Heart left ventricle (tissue), 13 donors: ENCODE data around the gene CDC14C.

Experiments
- POLR2A ChIP-seq, 2 donors: fragments of 450-650 bp; IDR thresholded peaks; one replicate each; pipeline ENCODE4 v1.6.1; 2017; ENCODE audit warnings: antibody characterized with exemption in 2 of 2, mild to moderate bottlenecking in 2 of 2, moderate library complexity in 2 of 2
- TF ChIP-seq, protein P1 (sequence below), 12 donors: fragments of 200-600 bp; sonication (generic) in 4 of 12; IDR thresholded peaks; one replicate each; pipeline versions ENCODE4 v1.5.0 to v1.8.0; 2018 to 2022; ENCODE audit warnings: antibody characterized with exemption in 12 of 12, mild to moderate bottlenecking in 5 of 12
- donor health status: ischemic (EF 13 %, LVEDD 7.1; RV severe dilation, severe dysfunction).
- donor health status: DM: no; HTN: yes; CAD: no.
- donor health status: DM: no; HTN: no; CAD: no.
- donor health status: ischemic (EF 25% LVEDD 6.9; RV normal size, moderate dysfunction).
- donor health status: ischemic (EF 25% LVEDD 5.7; RV mildly dilated, moderate dysfunction).
- donor health status: ischemic (EF 35%, LVEDD 5.7; RV mildly dilated, moderate dysfunction).
- donor health status: nonischemic (EF 11% LVEDD 7.7; RV severe dilation, severe dysfunction).
- donor health status: DM: yes; HTN: yes; CAD: no.
- donor health status: PGD.
- donor health status: ischemic (EF 29% LVEDD 5.4; RV normal size, mild dysfunction).
- donor health status: nonischemic (EF 23%, LVEDD 6.1; RV moderate dilation, normal function).

DNA sequence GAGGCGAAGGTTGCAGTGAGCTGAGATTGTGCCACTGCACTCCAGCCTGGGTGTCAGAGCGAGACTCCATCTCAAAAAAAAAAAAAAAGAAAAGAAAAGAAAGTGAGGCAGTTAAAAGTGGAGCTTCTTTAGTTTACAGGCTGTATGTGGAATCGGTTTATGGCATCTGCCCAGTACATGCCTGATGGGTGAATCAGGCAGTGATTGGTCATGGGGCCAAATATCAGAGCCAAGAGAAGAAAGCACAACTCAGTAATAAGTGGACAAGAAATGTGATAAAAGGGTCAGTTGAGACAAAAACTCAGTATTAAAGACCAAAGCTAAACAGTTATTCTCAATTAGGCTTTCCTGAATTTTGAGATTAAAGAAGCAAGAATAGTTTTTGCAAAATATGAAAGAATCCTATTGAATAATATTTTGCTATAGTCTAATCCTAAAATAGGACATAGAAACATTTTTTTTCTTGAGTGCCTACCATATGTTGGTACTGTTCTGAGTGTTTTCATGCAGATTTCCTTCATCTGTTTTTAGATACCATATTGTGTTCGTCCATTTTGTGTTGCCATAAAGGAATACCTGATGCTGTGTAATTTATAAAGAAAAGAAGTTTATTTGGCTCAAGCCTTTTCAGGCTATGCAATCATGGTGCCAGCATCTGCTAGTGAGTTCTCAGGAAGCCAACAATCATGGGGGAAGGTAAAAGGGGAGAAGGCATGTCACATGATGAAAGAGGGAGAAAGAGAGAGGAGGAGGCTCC is 14.4 kb downstream of the CDC14C start:
- TF ChIP-seq, protein P1, sequence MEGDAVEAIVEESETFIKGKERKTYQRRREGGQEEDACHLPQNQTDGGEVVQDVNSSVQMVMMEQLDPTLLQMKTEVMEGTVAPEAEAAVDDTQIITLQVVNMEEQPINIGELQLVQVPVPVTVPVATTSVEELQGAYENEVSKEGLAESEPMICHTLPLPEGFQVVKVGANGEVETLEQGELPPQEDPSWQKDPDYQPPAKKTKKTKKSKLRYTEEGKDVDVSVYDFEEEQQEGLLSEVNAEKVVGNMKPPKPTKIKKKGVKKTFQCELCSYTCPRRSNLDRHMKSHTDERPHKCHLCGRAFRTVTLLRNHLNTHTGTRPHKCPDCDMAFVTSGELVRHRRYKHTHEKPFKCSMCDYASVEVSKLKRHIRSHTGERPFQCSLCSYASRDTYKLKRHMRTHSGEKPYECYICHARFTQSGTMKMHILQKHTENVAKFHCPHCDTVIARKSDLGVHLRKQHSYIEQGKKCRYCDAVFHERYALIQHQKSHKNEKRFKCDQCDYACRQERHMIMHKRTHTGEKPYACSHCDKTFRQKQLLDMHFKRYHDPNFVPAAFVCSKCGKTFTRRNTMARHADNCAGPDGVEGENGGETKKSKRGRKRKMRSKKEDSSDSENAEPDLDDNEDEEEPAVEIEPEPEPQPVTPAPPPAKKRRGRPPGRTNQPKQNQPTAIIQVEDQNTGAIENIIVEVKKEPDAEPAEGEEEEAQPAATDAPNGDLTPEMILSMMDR (IDR thresholded peaks at IDR 0.05) = no peak
- no peak for TF ChIP-seq POLR2A (IDR thresholded peaks at IDR 0.05)
